HG03558 (cell line): Measurements from ENCODE around the gene RNU5B-1.

Experiments
- ATAC-seq: cut with Tn5 transposase; IDR thresholded peaks from one replicate; pipeline ENCODE4 v1.9.1; 2021; ENCODE audit warnings: moderate number of reproducible peaks; ENCODE audit not compliant: unreplicated experiment; ENCODE audit errors: extremely low read depth

The RNU5B-1 gene

GRCh38 chr15:65286704-65287519, 17.6 kb upstream of the RNU5B-1 start, which contains the start of gene PARP16:
TSS of gene PARP16 (minus strand) at chr15:65286883. CDS start at chr15:65286426, 457 bp downstream.
- peak; percentile 68 for ATAC-seq

GRCh38 chr15:65287520-65287855, 17.0 kb upstream of the RNU5B-1 start:
- ATAC-seq = no peak

GRCh38 chr15:65289261-65289854, 15.1 kb upstream of the RNU5B-1 start:
- no peak for ATAC-seq

GRCh38 chr15:65290228-65290627, 14.2 kb upstream of the RNU5B-1 start:
- no peak for ATAC-seq

- ATAC-seq = no peak
Measured at GRCh38 chr15:65292938-65293518, 11.4 kb upstream of the RNU5B-1 start.

- no peak for ATAC-seq
Measured at GRCh38 chr15:65298731-65299130, 5.7 kb upstream of the RNU5B-1 start.

- no peak for ATAC-seq
Measured at GRCh38 chr15:65300924-65301441, 3.5 kb upstream of the RNU5B-1 start.

GRCh38 chr15:65302061-65302460, 2.4 kb upstream of the RNU5B-1 start:
- ATAC-seq = no peak

GRCh38 chr15:65303687-65304380, 643 bp upstream of the RNU5B-1 start:
- ATAC-seq = peak; percentile 4

GRCh38 chr15:65305150-65305758, 777 bp downstream of the RNU5B-1 start:
- ATAC-seq = peak; percentile 17

- no peak for ATAC-seq
Measured at GRCh38 chr15:65305776-65306175, 1.3 kb downstream of the RNU5B-1 start.

GRCh38 chr15:65306551-65306950, 2.1 kb downstream of the RNU5B-1 start:
- ATAC-seq = no peak

GRCh38 chr15:65307978-65308377, 3.5 kb downstream of the RNU5B-1 start:
- ATAC-seq = no peak

- ATAC-seq = no peak
Measured at GRCh38 chr15:65309882-65310418, 5.5 kb downstream of the RNU5B-1 start.

GRCh38 chr15:65310431-65311137, 6.1 kb downstream of the RNU5B-1 start:
- ATAC-seq = no peak

GRCh38 chr15:65311760-65312159, 7.3 kb downstream of the RNU5B-1 start:
- ATAC-seq = no peak

GRCh38 chr15:65312400-65312916, 8.0 kb downstream of the RNU5B-1 start:
- ATAC-seq = no peak

GRCh38 chr15:65318870-65319356, 14.4 kb downstream of the RNU5B-1 start:
- no peak for ATAC-seq

GRCh38 chr15:65323071-65323511, 18.6 kb downstream of the RNU5B-1 start:
- no peak for ATAC-seq
